ENCODE data around the gene TLR7. TPM values are rescaled to one million over a fixed set of nuclear protein-coding genes. Genes with fewer than 3 reads are reported as not detected.

TLR7 gene
- total RNA-seq, 6 experiments from 2014 or later = 0.10 to 0.58 (median 0.15) TPM

DNA sequence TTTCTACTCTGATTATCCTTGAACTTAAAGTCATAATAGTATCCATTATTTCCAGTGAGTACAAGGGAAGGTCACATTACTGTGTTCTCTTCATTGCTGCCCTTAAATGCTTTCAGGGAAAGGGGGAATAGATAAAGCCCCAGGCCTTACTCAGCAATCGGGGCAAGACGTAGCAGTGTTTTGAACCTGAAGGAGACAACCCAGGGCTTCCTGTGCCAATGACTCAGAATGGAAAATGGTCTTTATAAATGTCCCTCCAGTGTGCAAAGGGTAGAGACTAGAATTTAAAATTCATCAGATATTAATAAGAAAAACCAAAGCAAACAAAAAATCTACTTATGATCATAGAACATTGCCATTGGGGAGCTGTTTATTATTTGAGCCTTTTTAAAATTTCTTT is 63.3 kb downstream of the TLR7 start:
- intact Hi-C loops (cut with DNase I) = no loop called here
- no peaks in the 10 kb centered on the region for H3K9me3 ChIP-seq
- TF ChIP-seq, protein P1, sequence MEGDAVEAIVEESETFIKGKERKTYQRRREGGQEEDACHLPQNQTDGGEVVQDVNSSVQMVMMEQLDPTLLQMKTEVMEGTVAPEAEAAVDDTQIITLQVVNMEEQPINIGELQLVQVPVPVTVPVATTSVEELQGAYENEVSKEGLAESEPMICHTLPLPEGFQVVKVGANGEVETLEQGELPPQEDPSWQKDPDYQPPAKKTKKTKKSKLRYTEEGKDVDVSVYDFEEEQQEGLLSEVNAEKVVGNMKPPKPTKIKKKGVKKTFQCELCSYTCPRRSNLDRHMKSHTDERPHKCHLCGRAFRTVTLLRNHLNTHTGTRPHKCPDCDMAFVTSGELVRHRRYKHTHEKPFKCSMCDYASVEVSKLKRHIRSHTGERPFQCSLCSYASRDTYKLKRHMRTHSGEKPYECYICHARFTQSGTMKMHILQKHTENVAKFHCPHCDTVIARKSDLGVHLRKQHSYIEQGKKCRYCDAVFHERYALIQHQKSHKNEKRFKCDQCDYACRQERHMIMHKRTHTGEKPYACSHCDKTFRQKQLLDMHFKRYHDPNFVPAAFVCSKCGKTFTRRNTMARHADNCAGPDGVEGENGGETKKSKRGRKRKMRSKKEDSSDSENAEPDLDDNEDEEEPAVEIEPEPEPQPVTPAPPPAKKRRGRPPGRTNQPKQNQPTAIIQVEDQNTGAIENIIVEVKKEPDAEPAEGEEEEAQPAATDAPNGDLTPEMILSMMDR (IDR thresholded peaks at IDR 0.05) = no peak
- TF ChIP-seq POLR2A (IDR thresholded peaks at IDR 0.05) = no peak
- no peak overlapping the region for H3K27ac ChIP-seq
- ATAC-seq = no peak
- H3K4me3 ChIP-seq = no peak overlapping the region
- no peaks in the 10 kb centered on the region for H3K36me3 ChIP-seq
- no peak for DNase-seq
- no peaks in the 10 kb centered on the region for H3K4me1 ChIP-seq
- H3K27me3 ChIP-seq = no peaks in the 10 kb centered on the region
- WGBS (ENCODE audit: insufficient coverage, low coverage, low lambda C conversion rate, missing lambda C conversion rate) = 71% methylated on average over 2 of the region's 2 CpGs

DNA sequence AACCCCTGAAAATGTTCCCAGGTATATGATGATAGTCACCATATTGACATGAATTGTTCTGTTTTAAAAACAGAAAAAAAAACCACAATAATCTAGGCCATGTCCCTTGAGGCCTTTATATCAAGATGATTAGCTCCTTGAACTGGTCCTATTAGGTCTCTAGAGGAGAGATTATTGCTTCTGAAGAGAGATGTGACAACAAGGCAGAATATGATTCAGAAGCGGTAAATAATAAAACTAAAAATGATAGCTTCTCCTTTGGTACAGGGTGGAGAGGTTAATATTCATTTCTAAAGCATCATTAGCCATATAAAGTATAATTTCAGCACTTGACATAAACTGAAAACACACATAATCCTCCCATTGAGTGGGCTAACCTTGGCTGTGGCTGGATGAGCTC is 65.4 kb downstream of the TLR7 start:
- TF ChIP-seq, protein P1 (IDR thresholded peaks at IDR 0.05) = no peak
- no peak for TF ChIP-seq POLR2A (IDR thresholded peaks at IDR 0.05)

DNA sequence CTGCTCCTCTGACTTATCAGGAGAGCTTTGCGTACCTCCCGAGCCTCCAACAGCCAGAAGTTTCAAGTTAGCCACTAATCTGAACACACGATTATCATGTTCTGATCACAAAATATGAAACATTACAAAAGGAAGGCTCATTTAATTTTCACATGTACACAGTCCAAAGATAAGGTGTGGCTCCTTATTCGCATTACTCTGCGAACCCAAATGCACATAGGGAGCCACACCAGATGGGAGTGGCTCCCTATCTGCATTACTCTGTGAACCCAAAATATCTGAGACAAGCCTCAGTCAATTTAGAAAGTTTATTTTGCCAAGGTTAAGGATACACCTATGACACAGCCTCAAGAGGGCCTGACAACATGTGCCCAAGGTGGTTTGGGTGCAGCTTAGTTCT is 68.0 kb downstream of the TLR7 start:
- no peak for TF ChIP-seq POLR2A (IDR thresholded peaks at IDR 0.05)
- TF ChIP-seq, protein P1 (IDR thresholded peaks at IDR 0.05) = no peak
- H3K36me3 ChIP-seq = no peaks in the 10 kb centered on the region
- no peaks in the 10 kb centered on the region for H3K9me3 ChIP-seq
- no peaks in the 10 kb centered on the region for H3K27me3 ChIP-seq
- H3K4me1 ChIP-seq = no peaks in the 10 kb centered on the region
- H3K4me3 ChIP-seq = no peak overlapping the region
- DNase-seq (no peak), ATAC-seq (no peak)
- intact Hi-C loops (cut with DNase I) = no loop called here
- WGBS (ENCODE audit: insufficient coverage, low coverage, low lambda C conversion rate, missing lambda C conversion rate) = 87% methylated on average over 5 of the region's 5 CpGs
- no peak overlapping the region for H3K27ac ChIP-seq

More for the DNA sequence above, 65.4 kb downstream of the TLR7 start:
- no peak overlapping the region for H3K4me3 ChIP-seq
- no peaks in the 10 kb centered on the region for H3K36me3 ChIP-seq
- intact Hi-C loops (cut with DNase I) = no loop called here
- DNase-seq (no peak), ATAC-seq (no peak)
- H3K4me1 ChIP-seq = no peaks in the 10 kb centered on the region
- WGBS (ENCODE audit: insufficient coverage, low coverage, low lambda C conversion rate, missing lambda C conversion rate) = 89% methylated on average over 1 of the region's 1 CpG
- H3K27ac ChIP-seq = no peak overlapping the region
- no peaks in the 10 kb centered on the region for H3K27me3 ChIP-seq
- H3K9me3 ChIP-seq = no peaks in the 10 kb centered on the region

DNA sequence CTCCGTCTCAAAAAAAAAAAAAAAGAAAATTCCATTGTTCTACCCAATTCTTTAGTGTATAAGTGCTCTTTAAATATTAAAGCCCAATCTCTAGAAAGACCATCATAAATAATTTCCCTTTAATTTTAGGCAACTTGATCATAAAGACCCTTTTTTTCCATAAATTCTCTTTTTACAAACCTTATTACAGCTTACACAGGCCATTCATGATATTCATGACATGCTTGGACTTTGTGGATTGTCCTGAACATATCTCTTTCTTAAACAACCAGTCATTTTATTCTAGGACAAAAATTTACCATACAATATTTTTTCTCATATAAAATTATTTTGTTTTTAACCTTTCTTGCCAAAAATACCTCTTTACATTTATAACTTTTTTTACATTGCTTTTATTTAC is 70.1 kb downstream of the TLR7 start:
- 89% methylated on average over 1 of the region's 1 CpG for WGBS (ENCODE audit: insufficient coverage, low coverage, low lambda C conversion rate, missing lambda C conversion rate)
- TF ChIP-seq POLR2A (IDR thresholded peaks at IDR 0.05) = no peak
- TF ChIP-seq, protein P1 (IDR thresholded peaks at IDR 0.05) = no peak

More for the DNA sequence above, 70.1 kb downstream of the TLR7 start:
- no peak for ATAC-seq
- intact Hi-C loops (cut with DNase I) = no loop called here
- no peaks in the 10 kb centered on the region for H3K27me3 ChIP-seq
- no peak overlapping the region for H3K4me3 ChIP-seq
- H3K4me1 ChIP-seq = no peaks in the 10 kb centered on the region
- no peaks in the 10 kb centered on the region for H3K36me3 ChIP-seq
- no peak for DNase-seq
- H3K9me3 ChIP-seq = no peaks in the 10 kb centered on the region
- no peak overlapping the region for H3K27ac ChIP-seq

Other genes starting within 250 kb of the TLR7 start
- gene PRPS2, start 75.7 kb upstream of the TLR7 start, total RNA-seq = 10 to 100 TPM; 13.9 to 17.9 (median 15.0) TPM
- gene TLR8, start 39.5 kb downstream of the TLR7 start, total RNA-seq = 1 to 10 TPM in 4 of 6 experiments, under 1 TPM in 2; 0.37 to 2.2 (median 1.4) TPM
- gene TMSB4X, start 108.0 kb downstream of the TLR7 start, total RNA-seq = 1,000 to 10,000 TPM in 1 of 6 experiments, 100 to 1,000 TPM in 5; 348 to 1,121 (median 708) TPM
- not detected for gene FAM9C, start 177.5 kb downstream of the TLR7 start, total RNA-seq

Data from right lobe of liver (tissue), 6 donors.